Psoas muscle (tissue), 8 donors: ENCODE data around the gene CDKN2D. TPM values are rescaled to one million over a fixed set of nuclear protein-coding genes. Genes with fewer than 3 reads are reported as not detected.
"Not testable (repeated sequence)": the region's sequence is repeated elsewhere in the genome, so short reads cannot be mapped to it uniquely, and the experiment has no call there.

Experiments used
- ATAC-seq, 4 donors: fragments of 200-7000 bp; cut with Tn5 transposase; one replicate each; pipeline ENCODE4 v1.9.1; 2020; ENCODE audit warnings: moderate library complexity in 3 of 4, mild to moderate bottlenecking in 2 of 4
- DNase-seq, 2 donors: peaks; one replicate each; pipeline ENCODE4 v3.0.0-alpha.2; 2020
- H3K27ac ChIP-seq: fragments of 200-600 bp; one replicate; pipeline ENCODE4 v1.8.0; 2022
- H3K27me3 ChIP-seq, 3 donors: fragments of 200-600 bp in 1 of 3; one replicate each; pipeline versions ENCODE4 v1.6.1 to v1.8.0; 2013 to 2022; ENCODE audit warnings: low read length in 2 of 3, mild to moderate bottlenecking in 2 of 3, moderate library complexity in 1 of 3; ENCODE audit not compliant: insufficient read depth in 3 of 3
- H3K36me3 ChIP-seq, 2 donors: fragments of 200-600 bp in 1 of 2; one replicate each; pipeline versions ENCODE4 v1.6.1 to v1.8.0; 2013 to 2022; ENCODE audit warnings: low read depth in 1 of 2, mild to moderate bottlenecking in 1 of 2, moderate library complexity in 1 of 2; ENCODE audit not compliant: insufficient read depth in 1 of 2
- H3K4me1 ChIP-seq: fragments of 200-600 bp; one replicate; pipeline ENCODE4 v1.8.0; 2022
- H3K4me3 ChIP-seq: fragments of 200-600 bp; one replicate; pipeline ENCODE4 v1.8.0; 2022; ENCODE audit warnings: mild to moderate bottlenecking
- H3K9me3 ChIP-seq: fragments of 200-600 bp; one replicate; pipeline ENCODE4 v1.8.0; 2022
- CTCF ChIP-seq: fragments of 200-600 bp; IDR thresholded peaks from one replicate; pipeline ENCODE4 v1.8.0; 2022; ENCODE audit warnings: antibody characterized with exemption
- WGBS, 3 donors: extraction: QIAGEN DNeasy Blood & Tissue Kit; methylation state at CpG; one replicate each; pipeline versions ENCODE4 v1.1.6 to v1.1.7; 2013; 5-methylcytosine and 5-hydroxymethylcytosine counted together
- intact Hi-C, 2 donors: fragments of 100-400 bp; cut with DNase I; formaldehyde crosslinking; loops; one replicate each; pipeline versions ENCODE4 v1.11.0 to v1.14.2; 2022
- polyA plus RNA-seq, 3 donors: library from polyadenylated mRNA; stranded (reverse); fragments of 200-250 nt; gene quantifications; one replicate each; pipeline ENCODE4 v1.2.3, GENCODE V29; 2013
- total RNA-seq, 4 donors: library from RNA; stranded (reverse); fragmentation: NEBNext Ultra II Directional in 2 of 4; extraction: Animal tissue kit (Norgen Biotek cat#: 25700) in 2 of 4; gene quantifications; one replicate each; pipeline versions ENCODE4 v1.2.1 to v1.2.4, GENCODE V29; 2021 to 2023
- donor health status: healthy with polysubstance abuse.
- donor health status: DM: no; HTN: no; CAD: no; lungs with moderate emphysema.
- donor health status: Bipolar disorder and iron deficiency.
- donor health status: healthy.
- donor health status: DM: yes; HTN: yes; CAD: no.
- donor health status: DM: no; HTN: no; CAD: no.
- donor health status: DM: no; HTN: no; CAD: no.
- donor health status: DM: yes; HTN: yes; CAD: no.

CDKN2D gene
- total and polyA plus RNA-seq, 7 donors = 6.1 to 29.2 (median 13.1) TPM

GRCh38 chr19:10533646-10534386 lies 35.0 kb downstream of the CDKN2D start:
- Histone ChIP-seq H3K27ac (no peak overlapping the region), H3K27me3 (no peaks in the 10 kb centered on the region), H3K4me3 (no peak overlapping the region), H3K4me1 (peaks cover 5% of the 10 kb centered on the region), H3K36me3 (no peaks in the 10 kb centered on the region), H3K9me3 (no peaks in the 10 kb centered on the region)
- DNase-seq = no peak
- intact Hi-C loops = no loop called here
- WGBS, 3 donors = 66 to 72% (median 70%) methylated on average over 10 of the region's 10 CpGs
- no peak for TF ChIP-seq CTCF
- no peak for ATAC-seq

GRCh38 chr19:10532457-10532856 lies 36.3 kb downstream of the CDKN2D start:
- no peaks in the 10 kb centered on the region for H3K27me3 ChIP-seq
- DNase-seq (no peak), ATAC-seq (no peak)
- no peak overlapping the region for H3K4me3 ChIP-seq
- no peaks in the 10 kb centered on the region for H3K36me3 ChIP-seq
- no peak for TF ChIP-seq CTCF
- H3K9me3 ChIP-seq = no peaks in the 10 kb centered on the region
- peaks cover 3% of the 10 kb centered on the region for H3K4me1 ChIP-seq
- intact Hi-C loops = no loop called here
- WGBS, 3 donors = 88 to 100% (median 95%) methylated on average over 1 of the region's 1 CpG
- H3K27ac ChIP-seq = no peak overlapping the region

- H3K27me3 ChIP-seq, DNase-seq, H3K4me1 ChIP-seq, ATAC-seq, H3K27ac ChIP-seq, H3K9me3 ChIP-seq, H3K4me3 ChIP-seq, intact Hi-C loops, H3K36me3 ChIP-seq: not testable (repeated sequence)
- 78 to 87% (median 83%) methylated on average over 8 of the region's 8 CpGs for WGBS, 3 donors
Measured at GRCh38 chr19:10526887-10527286, 41.9 kb downstream of the CDKN2D start.

GRCh38 chr19:10525636-10526035 lies 43.1 kb downstream of the CDKN2D start:
- intact Hi-C loops = no loop called here
- DNase-seq (no peak), ATAC-seq (no peak)
- no peaks in the 10 kb centered on the region for H3K4me1 ChIP-seq
- no peak overlapping the region for H3K4me3 ChIP-seq
- H3K36me3 ChIP-seq = no peaks in the 10 kb centered on the region
- TF ChIP-seq CTCF = no peak
- no peak overlapping the region for H3K27ac ChIP-seq
- H3K9me3 ChIP-seq = no peaks in the 10 kb centered on the region
- WGBS, 3 donors = 90 to 95% (median 90%) methylated on average over 7 of the region's 7 CpGs
- H3K27me3 ChIP-seq = no peaks in the 10 kb centered on the region

- no peak for DNase-seq
- H3K4me1 ChIP-seq = no peaks in the 10 kb centered on the region
- WGBS, 3 donors = 71 to 81% (median 79%) methylated on average over 3 of the region's 3 CpGs
- H3K4me3 ChIP-seq = no peak overlapping the region
- no peaks in the 10 kb centered on the region for H3K36me3 ChIP-seq
- intact Hi-C loops = no loop called here
- no peak overlapping the region for H3K27ac ChIP-seq
- H3K9me3 ChIP-seq = no peaks in the 10 kb centered on the region
- H3K27me3 ChIP-seq = peaks cover 0 to 21% (median 7%) of the 10 kb centered on the region in 3 donors
- no peak for TF ChIP-seq CTCF
- ATAC-seq = no peak
Measured at GRCh38 chr19:10523135-10523636, 45.6 kb downstream of the CDKN2D start.
